A549 (cell line): ENCODE data around the gene TRDMT1.

Experiments
- CEBPB ChIP-seq, 2 experiments: fragments of >200 bp in 1 of 2; sonication (Bioruptor Twin) in 1 of 2; formaldehyde crosslinking in 1 of 2; IDR thresholded peaks; 2 replicates each; pipeline ENCODE4 v1.6.1; 2012 to 2016
- CTCF ChIP-seq: fragments of >200 bp; sonication (Bioruptor Twin); formaldehyde crosslinking; IDR thresholded peaks from 3 replicates; pipeline ENCODE4 v1.5.1; 2016
- ELK1 ChIP-seq: fragments of 150-350 bp; IDR thresholded peaks from 2 replicates; pipeline ENCODE4 v1.6.1; 2014; ENCODE audit warnings: low read depth, mild to moderate bottlenecking, low read length
- ESRRA ChIP-seq: fragments of 150-350 bp; IDR thresholded peaks from 2 replicates; pipeline ENCODE4 v1.6.1; 2014; ENCODE audit warnings: mild to moderate bottlenecking, low read length, borderline replicate concordance
- HES2 ChIP-seq: fragments of >200 bp; sonication (Bioruptor Twin); formaldehyde crosslinking; IDR thresholded peaks from 2 replicates; pipeline ENCODE4 v1.6.1; 2016
- HMGXB4 ChIP-seq: fragments of 250-450 bp; sonication (Bioruptor Pico); IDR thresholded peaks from 2 replicates; pipeline ENCODE4 v1.5.0; 2021; ENCODE audit warnings: mild to moderate bottlenecking, moderate library complexity, borderline replicate concordance
- KDM1A ChIP-seq: fragments of 200-600 bp; sonication (generic); IDR thresholded peaks from 2 replicates; pipeline ENCODE4 v1.6.1; 2016; ENCODE audit warnings: low read depth, mild to moderate bottlenecking
- KDM5A ChIP-seq: fragments of 200-600 bp; sonication (generic); IDR thresholded peaks from 2 replicates; pipeline ENCODE4 v1.6.1; 2016; ENCODE audit warnings: antibody characterized with exemption, mild to moderate bottlenecking
- MAX ChIP-seq: IDR thresholded peaks from 2 replicates; pipeline ENCODE4 v1.6.1; 2012
- POLR2A ChIP-seq: IDR thresholded peaks from 2 replicates; pipeline ENCODE4 v1.6.1; 2012; ENCODE audit warnings: mild to moderate bottlenecking, low read length
- RAD21 ChIP-seq, 2 experiments: fragments of >200 bp in 1 of 2; sonication (Bioruptor Twin) in 1 of 2; formaldehyde crosslinking in 1 of 2; IDR thresholded peaks in 1 of 2; conservative IDR thresholded peaks in 1 of 2; 2 replicates in 1 of 2; 3 replicates in 1 of 2; pipeline ENCODE4 v1.6.1; 2012 to 2018; ENCODE audit warnings: inconsistent platforms in 1 of 2
- SREBF2 ChIP-seq: fragments of 450-650 bp; IDR thresholded peaks from 2 replicates; pipeline ENCODE4 v1.6.1; 2014; ENCODE audit warnings: mild to moderate bottlenecking, moderate library complexity
- USF2 ChIP-seq: fragments of 450-650 bp; IDR thresholded peaks from 2 replicates; pipeline ENCODE4 v1.6.1; 2014; ENCODE audit warnings: antibody characterized with exemption

GRCh38 chr10:17109475-17110207 is 91.8 kb downstream of the TRDMT1 start:
- no peak for TF ChIP-seq CTCF
- TF ChIP-seq KDM1A = no peak
- TF ChIP-seq POLR2A = no peak
- TF ChIP-seq SREBF2 = no peak
- TF ChIP-seq ESRRA = no peak
- no peak for TF ChIP-seq HES2
- no peak for TF ChIP-seq KDM5A
- TF ChIP-seq CEBPB (IDR thresholded peaks at IDR 0.05) = no peak
- no peak for TF ChIP-seq HMGXB4 (CRISPR knock-in tag)
- TF ChIP-seq RAD21 (conservative IDR thresholded peaks at IDR 0.05 in 1 of 2, IDR thresholded peaks at IDR 0.05 in 1 of 2) = no peak
- no peak for TF ChIP-seq ELK1
- TF ChIP-seq USF2 = no peak
- no peak for TF ChIP-seq MAX
